Stimulated activated CD8-positive, alpha-beta memory T cell treated with anti-CD3 and anti-CD28 coated beads, Interleukin-2, amount 100 ng/mL, for 1 hour (primary cell): ENCODE measurements around the gene PLXNB2.
A peak's percentile ranks its signal among the peaks of the same experiment; 100 is the strongest.
"Not testable (repeated sequence)": the region's sequence is repeated elsewhere in the genome, so short reads cannot be mapped to it uniquely, and the experiment has no call there.

Experiments used
- DNase-seq, 2 donors: peaks; one replicate each; pipeline ENCODE4 v3.0.0-alpha.2; 2020; ENCODE audit warnings: low read depth in 2 of 2

The PLXNB2 gene, protein sequence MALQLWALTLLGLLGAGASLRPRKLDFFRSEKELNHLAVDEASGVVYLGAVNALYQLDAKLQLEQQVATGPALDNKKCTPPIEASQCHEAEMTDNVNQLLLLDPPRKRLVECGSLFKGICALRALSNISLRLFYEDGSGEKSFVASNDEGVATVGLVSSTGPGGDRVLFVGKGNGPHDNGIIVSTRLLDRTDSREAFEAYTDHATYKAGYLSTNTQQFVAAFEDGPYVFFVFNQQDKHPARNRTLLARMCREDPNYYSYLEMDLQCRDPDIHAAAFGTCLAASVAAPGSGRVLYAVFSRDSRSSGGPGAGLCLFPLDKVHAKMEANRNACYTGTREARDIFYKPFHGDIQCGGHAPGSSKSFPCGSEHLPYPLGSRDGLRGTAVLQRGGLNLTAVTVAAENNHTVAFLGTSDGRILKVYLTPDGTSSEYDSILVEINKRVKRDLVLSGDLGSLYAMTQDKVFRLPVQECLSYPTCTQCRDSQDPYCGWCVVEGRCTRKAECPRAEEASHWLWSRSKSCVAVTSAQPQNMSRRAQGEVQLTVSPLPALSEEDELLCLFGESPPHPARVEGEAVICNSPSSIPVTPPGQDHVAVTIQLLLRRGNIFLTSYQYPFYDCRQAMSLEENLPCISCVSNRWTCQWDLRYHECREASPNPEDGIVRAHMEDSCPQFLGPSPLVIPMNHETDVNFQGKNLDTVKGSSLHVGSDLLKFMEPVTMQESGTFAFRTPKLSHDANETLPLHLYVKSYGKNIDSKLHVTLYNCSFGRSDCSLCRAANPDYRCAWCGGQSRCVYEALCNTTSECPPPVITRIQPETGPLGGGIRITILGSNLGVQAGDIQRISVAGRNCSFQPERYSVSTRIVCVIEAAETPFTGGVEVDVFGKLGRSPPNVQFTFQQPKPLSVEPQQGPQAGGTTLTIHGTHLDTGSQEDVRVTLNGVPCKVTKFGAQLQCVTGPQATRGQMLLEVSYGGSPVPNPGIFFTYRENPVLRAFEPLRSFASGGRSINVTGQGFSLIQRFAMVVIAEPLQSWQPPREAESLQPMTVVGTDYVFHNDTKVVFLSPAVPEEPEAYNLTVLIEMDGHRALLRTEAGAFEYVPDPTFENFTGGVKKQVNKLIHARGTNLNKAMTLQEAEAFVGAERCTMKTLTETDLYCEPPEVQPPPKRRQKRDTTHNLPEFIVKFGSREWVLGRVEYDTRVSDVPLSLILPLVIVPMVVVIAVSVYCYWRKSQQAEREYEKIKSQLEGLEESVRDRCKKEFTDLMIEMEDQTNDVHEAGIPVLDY (N-terminal part only)

DNA sequence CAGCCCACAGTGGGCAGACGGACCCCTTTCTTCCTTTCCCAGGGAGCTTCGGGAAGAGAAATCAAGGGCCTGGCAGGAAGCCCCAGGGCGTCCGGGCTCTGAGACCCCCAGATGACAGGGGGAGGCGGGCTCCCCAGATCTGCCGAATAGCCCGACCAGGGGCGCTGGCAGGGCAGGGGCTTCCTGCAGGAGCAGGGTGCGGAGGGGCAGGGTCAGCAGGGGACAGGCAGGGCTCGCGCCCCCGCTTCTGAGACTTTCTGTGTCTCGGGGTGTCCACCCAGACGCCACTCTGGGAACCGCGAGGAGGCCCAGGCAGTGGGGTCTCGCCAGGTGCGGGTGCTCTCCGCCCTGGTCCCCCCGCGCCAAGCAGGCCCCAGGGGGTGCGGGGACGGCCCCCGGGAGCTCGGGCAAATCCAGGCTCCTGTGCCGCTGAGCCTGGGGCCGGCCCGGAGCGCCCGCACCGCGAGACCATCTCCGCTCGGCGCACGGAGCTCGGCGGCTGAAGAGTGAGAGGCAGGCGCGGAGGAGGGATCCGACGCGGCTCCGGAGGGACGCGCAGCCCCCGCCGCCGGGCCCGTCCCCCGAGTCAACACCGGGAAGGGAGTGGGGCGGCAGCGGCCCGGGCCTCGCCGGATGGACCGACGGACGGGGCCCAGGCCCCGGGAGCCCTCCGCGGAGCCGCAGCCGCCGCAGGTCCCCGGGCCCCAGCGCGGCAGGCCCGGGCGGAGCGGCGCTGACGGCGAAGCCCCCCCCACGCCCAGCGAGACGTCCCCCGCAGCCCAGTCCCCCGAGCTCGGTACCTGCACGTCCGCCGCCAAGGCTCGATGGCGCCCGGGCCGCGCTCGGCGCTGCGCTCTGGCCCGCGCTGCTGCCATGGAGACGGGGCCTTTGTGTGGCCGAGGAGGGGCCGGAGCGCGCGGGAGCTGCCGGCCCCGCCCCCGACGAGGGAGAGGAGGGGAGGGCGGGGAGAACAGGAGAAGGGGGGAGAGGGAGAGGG is at the start of gene PLXNB2:
PLXNB2 (minus strand) TSS at position 894 of the 997 bp plus-strand sequence. CDS start 17,062 bp downstream, outside the sequence.
- DNase-seq, result no peak

DNA sequence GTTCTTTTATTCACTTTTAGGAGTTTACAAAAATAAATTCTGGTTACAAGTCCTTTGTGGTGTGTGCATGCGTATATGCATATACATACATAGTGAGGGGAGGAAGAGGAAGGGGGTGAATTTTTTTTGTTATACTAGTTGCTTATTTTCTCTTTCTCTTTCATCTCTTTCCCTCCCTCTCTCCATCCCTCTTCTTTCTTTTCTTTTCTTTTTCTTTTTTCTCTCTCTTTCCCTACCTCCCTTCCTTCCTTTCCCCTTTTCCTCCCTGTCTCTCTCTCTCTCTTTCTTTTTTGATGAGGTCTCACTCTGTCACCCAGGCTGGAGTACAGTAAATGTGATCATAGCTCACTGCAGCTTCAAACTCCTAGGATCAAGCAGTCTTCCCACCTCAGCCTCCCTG is 49.8 kb upstream of the PLXNB2 start:
- no peak for DNase-seq

DNA sequence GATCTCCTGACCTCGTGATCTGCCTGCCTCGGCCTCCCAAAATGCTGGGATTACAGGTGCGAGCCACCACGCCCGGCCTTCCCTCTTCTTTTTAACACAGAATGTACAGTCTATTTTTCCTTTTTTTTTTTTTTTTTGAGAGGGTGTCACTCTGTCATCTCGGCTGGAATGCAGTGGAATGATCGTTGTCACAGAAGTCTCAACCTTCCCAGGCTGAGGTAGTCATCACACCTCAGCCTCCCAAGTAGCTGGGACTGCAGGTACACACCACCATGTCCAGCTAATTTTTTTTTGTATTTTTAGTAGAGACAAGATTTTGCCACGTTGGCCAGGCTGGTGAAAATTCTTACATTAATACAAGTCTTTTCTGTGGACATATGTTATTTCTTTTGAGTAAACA is 48.7 kb upstream of the PLXNB2 start:
- DNase-seq, result no peak

DNA sequence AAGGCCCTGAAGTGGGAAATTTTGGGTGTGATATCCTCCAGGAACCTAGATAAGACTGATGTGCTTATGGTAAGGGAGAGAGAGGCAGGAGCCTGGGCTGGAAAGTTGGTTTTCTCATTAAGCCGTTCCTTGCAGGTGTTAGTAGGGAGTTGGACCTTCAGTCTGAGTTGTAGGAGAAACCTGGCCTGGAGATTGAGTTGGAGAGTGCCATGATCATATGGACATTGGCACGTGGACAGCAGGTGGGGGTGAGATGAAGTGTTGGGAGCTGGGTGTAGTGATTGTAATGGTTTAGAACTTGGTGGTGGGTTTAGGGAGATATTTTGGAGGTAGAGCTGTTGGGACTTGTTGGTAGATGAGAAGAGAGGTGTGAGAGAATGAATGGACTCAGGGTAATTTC is 40.6 kb upstream of the PLXNB2 start:
- no peak for DNase-seq

DNA sequence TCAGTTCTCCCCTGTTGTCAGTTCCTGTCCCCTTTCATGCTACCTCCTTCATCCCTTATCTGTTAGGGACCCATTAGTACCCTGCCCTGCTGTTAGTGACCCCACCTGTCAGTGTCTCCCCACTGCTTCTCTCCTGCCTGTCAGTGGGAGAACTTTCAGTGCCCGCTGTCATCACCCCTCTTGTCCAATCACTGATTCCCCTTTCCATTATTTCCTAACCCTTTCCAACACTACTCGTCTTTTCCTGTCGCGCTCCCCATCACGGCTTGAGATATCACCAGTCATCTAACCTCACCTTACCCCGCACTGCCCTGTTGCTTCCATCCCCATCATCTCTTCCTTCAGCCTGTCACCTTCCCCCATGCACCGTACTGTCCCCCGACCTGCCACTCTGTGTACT is 39.7 kb upstream of the PLXNB2 start:
- DNase-seq, result no peak

DNA sequence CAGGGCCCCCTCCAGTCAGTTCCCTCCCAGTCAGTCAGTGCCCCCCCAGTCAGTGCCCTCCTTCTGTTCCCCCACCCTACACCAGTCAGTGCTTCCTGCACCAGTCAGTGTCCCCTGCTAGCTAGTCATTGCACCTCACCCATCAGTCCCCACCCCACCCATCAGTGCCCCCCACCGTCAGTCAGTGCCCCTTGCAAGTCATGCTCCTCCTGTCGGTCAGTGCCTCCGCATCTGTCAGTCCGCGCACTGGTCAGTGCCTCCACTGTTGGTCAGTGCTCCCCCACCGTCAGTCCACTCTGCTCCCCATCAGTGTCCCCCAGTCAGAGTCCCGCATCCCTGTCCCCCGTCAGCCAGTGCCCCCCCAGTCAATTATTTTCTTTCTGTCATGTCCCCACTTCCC is 39.0 kb upstream of the PLXNB2 start:
- no peak for DNase-seq

DNA sequence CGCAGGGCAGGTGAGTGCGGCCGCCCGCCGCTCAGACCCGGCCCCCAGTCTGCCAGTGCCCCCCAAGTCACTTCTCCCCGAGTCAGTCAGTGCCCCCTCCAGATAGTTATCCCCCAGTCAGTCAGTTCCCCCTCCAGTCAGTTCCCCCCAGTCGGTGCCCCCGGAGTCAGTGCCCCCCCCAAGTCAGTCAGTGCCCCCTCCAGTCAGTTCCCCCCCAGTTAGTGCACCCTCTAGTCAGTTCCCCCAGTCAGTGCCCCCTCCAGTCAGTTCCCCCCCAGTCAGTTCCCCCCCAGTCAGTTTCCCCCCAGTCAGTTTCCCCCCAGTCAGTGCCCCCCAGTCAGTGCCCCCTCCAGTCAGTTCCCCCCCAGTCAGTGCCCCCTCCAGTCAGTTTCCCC is 36.1 kb upstream of the PLXNB2 start:
- DNase-seq, result no peak

DNA sequence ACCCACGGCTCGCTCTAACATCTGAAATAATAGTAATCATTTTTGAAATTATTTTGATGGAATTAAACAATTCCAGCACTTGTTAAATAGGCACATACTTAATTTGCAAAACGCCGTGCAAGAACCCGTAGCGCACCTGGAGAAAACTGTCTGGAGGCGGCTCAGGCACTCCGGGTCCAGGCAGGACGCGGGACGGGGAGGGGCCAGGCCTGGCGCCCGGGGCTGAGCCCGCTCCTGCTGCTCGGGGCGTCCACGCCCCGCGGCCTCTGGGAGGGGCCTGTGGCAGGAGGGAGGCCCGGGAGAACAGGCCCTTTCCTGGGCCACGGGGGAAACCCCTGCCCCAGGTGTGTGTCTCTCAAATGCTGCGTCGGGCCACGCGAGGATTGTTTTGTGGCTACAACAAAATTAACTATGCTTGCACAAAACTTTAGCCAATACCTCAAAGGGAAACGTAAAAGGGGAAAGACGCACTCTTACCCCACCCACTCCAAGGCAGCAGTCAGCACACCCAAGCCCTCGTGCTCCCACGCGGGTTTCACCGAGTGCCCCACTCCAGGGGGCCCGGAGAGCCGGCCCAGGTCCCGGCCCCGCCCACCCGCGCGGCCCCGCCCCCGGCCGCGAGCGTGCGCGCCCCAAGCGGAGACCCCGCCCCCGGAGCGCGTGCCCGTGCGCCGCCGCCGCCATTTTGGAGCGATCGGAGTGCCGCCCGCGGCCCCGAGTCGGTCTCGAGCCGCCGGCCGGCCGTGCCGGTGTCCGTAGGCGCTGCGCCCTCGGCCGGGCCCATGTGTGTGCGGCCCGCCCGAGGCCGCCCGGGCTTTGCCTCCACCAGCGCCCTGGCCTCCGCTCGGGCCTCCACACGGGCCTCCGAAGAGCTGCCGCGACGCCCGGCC is 35.5 kb upstream of the PLXNB2 start, which contains the start of gene PPP6R2:
PPP6R2 (plus strand) TSS at position 677 of the 890 bp plus-strand sequence. CDS start 50,582 bp downstream, outside the sequence.
- DNase-seq, result peak; percentile 77 to 82

DNA sequence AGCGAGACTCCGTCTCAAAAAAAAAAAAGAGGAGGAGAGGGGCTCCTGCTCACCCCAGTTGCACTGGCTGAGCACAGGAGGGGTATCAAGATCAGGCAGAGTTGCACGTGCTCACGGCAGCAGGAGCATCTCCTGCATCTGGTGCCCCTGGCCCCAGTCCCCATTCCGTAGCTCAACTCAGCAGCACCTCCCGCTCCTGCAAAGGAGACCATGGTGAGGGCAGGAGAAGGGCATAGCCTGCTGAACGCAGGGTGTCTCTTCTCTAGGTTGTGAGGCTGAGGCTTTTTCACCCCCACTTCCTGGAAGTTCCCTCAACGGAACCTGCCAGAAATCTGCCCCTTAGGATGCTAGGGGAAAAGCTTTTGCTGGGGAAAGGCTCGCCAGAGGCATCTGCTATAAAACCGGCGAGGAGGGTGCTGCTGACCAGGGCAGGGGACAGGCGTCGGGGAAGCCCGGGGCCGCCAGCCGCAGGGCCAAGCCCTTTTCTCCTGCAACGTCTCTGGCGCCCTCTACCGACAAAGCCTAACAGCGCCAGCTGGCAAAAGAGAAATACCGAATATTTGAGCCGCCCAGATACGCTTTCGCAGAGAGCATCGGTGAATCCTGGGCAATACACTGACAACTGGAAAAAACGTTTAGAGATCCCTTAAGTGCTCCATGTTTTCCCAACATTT is 34.7 kb upstream of the PLXNB2 start:
- DNase-seq, result peak; percentile 70 to 82

DNA sequence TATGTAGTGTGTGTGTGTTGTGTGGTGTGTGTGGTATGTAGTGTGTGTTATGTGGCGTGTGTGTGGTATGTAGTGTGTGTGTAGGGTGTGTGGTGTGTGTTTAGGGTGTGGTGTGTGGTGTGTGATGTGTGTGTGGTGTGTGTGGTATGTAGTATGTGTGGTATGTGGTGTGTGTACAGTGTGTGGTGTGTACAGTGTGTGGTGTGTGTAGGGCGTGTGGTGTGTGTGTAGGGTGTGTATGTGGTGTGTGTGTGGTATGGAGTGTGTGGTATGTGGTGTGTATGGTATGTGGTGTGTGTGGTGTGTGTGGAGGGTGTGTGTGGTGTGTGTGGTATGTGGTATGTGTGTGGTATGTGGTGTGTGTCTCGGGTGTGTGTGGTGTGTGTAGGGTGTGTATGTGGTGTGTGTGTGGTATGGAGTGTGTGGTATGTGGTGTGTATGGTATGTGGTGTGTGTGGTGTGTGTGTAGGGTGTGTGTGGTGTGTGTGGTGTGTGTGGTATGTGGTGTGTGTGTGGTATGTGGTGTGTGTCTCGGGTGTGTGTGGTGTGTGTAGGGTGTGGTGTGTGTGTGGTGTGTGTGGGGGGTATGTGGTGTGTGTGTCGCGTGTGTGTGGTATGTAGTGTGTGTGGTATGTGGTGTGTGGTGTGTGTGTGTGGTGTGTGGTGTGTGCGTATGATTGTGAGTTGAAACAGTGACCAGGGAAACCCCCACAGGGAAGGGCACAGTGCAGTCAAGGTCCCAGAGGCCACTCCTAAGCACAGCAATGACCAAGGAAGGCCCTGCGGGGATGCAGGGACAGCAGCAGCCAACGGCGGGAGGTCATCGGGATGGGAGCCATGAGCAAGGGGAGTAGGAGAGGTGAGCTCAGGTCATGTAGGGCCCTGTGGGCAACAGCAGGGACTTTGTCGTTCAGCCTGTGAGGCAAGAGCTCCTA is 32.8 kb upstream of the PLXNB2 start:
- DNase-seq, result no peak

DNA sequence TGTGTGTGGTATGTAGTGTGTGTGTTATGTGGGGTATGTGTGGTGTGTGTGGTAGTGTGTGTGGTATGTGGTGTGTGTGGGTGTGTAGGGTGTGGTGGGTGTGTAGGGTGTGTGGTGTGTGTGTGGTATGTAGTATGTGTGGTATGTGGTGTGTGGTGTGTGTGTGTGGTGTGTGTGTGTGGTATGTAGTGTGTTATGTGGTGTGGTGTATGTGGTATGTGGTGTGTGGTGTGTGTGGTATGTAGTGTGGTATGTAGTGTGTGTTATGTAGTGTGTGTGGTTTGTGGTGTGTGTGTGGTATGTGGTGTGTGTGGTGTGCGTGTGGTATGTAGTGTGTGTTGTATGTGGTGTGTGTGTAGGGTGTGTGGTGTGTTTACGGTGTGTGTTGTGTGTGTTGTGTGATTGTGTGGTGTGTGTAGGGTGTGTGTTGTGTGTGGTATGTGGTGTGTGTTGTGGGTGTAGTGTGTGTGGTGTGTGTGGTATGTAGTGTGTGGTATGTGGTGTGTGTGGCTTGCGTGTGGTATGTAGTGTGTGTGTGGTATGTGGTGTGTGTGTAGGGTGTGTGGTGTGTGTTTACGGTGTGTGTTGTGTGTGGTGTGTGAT is 31.5 kb upstream of the PLXNB2 start:
- no peak for DNase-seq

DNA sequence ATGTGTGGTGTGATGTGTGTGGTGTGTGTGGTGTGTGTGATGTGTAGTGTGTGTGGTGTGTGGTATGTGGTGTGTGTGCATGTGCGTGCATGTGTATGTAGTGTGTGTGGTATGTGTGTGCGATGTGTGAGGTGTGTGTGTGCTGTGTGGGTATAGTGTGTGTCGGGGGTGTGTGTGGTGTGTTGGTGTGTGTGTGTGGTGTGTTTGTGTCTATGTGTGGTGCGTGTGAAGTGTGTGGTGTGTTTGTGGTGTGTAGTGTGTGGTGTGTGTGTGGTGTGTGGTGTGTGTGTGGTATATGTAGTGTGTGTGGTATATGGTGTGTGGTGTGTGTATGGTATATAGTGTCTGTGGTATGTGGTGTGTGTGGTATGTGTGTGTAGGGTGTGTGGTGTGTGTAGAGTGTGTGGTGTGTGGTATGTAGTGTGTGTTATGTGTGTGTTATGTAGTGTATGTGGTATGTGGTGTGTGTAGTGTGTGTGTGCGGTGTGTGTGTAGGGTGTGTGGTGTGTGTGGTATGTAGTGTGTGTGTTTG is 30.7 kb upstream of the PLXNB2 start:
- DNase-seq, result no peak

DNA sequence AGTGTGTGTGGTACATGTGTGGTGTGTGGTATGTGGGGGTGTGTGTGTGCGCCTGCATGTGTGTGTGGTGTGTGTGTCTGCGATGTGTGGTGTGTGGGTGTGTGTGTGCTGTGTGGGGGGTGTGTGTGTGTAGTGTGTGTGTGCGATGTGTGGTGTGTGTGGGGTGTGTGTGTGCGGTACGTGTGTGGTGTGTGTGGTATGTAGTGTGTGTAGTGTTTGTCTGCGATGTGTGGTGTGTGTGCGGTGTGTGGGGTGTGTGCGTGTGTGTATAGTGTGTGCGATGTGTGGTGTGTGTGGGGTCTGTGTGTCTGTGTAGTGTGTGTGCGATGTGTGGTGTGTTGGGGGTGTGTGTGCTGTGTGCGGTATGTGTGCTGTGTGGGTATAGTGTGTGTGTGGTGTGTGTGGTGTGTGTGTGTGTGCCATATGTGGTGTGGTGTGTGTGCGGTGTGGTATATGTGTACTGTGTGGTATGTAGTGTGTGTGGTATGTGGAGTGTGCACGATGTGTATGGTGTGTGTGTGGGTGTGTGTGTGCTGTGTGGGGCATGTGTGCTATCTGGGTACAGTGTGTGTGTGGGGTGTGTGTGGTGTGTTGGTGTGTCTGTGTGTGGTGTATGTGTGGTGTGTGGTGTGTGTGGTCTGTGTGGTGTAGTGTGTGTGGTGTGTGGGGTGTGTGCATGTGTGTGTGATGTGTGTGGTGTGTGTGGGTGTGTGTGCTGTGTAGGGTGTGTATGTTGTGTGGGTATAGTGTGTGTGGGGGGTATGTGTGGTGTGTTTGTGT is 30.0 kb upstream of the PLXNB2 start:
- DNase-seq, result no peak

DNA sequence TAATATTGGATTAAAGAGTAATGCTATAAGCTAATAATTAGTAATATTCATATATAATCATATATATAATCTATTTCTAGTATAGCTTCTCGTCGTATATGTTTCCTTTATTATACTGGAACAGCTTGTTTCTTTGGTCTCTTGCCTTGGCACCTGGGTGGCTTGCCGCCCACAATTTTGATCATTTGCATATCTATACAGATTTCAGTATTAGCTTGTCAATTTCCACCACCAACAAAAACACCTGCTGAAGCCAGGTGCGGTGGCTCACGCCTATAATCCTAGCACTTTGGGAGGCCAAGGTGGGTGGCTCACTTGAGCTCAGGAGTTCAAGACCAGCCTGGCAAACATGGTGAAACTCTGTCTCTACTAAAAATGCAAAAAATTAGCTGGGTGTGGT is 27.0 kb upstream of the PLXNB2 start:
- DNase-seq, result not testable (repeated sequence)

DNA sequence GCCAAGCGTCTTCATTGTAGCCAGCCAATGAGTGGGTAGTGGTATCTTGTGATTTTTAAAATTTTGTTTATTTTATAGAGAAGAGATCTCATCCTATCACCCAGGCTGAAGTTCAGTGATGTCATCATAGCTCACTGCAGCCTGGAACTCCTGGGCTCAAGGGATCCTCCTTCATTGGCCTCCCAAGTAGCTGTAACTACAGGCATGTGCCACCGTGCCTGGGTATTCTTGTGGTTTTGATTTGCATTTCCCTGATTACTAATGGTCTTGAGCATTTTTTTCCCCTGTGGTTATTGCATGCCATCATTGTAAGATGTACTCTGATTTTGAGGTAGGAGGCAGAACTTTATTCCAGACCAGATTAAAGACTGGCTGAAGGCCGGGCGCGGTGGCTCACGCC is 21.8 kb upstream of the PLXNB2 start:
- no peak for DNase-seq

DNA sequence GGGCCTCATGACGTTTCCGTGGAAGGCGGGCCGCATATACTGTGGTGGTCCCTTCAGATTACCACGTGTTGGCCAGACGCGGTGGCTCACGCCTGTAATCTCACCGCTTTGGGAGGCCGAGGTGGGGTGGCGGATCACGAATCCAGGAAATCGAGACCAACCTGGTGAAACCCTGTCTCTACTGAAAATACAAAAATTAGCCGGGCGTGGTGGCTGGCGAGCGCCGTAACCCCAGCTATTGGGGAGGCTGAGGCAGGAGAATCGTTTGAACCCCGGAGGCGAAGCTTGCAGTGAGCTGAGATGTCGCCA is 20.2 kb upstream of the PLXNB2 start:
- DNase-seq, result no peak
